Measurements from ENCODE around the gene PF4V1.
"Not testable (repeated sequence)": the region's sequence is repeated elsewhere in the genome, so short reads cannot be mapped to it uniquely, and the experiment has no call there.

PF4V1 gene

DNA sequence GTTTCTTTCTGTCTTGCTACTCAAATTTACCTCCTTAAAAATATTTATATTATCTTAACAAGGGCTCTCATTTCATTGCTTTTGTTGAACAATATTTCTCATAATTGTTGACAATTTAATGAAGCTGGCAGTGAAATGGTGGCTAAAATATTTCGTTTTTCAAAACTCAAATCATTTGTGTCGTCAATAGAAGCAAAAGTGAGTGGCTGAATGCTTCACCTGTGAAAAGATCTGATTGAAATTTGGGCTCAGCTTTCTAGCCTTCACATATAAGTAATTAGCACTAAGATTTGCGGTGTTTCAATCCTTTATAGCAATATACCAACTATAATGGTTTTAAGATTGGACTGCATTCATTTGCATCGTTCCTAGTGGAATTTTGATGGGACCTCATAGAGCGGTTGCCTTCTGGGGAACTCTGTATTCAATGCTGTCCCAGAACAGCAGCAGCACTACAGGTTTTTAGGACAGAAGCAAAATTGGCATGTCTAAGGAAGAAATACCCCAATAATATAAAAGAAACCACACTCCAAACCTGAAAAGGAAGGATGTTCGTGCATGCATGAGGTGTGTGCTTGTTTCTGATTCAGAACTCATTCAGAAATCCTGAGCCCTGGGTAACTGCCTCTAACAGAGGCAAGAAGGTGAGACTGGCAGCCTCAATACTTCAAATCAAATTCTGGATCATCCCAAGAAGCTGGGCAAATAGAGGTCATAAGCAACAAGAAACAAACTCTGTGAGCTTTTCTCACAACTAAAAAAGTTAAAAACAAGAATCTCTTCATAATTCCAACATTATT, 18.6 kb downstream of the PF4V1 start:
- DNase-seq: no peak

DNA sequence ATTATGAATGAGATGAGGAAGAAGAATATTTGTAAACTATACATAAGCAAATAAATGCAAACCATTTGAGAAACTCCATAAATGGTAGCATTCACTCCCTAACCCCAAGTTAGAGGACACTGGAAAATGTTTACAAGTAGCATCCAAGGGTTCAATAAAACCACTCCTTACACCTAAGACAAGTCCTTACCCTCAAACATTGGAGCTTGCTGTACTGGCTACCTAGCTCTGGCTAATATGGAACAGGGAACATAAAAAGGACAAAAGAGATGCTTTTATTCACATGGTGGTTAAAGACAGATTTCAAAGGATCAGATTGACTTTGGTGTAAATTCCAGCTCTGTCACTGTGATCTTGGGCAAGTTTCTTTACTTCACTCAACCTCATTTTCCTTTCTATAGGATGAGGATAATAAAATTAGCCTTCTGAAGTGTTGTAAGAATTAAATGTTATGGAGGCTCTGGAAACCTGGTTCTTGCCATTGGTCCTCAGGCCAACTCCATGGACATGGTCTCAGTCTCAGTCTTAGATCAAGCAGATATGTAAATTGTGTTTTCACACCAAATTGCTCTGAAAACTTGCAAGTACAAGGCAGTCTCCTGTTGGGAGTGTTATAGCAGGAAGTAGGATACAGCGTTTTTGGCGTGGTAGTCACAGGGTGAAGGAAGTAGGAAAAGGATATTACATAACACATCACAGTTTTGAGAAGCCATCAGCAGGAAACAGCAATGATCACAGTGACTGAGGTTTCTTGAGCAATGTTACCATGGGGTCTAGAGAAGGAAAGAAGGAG, 19.4 kb downstream of the PF4V1 start:
- DNase-seq: no peak

DNA sequence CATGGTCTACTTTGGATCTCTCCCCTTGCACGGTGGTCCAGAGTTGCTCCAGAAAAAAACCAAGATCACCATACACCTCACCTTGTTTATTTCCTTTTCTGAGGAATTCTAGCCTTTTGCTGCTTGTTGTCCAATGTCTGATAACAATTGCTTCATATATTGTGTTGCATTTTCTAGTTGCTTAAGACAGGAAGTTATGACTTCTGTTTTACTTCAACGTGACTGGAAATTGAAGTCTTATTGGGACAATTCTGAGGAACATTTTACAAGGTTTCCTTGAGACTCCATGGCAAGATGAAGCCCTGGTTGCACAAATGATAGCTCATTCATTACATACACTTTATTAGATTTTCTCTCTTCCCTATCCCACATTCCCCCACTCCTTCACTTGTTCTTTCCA, 21.3 kb downstream of the PF4V1 start:
- no peak for DNase-seq

DNA sequence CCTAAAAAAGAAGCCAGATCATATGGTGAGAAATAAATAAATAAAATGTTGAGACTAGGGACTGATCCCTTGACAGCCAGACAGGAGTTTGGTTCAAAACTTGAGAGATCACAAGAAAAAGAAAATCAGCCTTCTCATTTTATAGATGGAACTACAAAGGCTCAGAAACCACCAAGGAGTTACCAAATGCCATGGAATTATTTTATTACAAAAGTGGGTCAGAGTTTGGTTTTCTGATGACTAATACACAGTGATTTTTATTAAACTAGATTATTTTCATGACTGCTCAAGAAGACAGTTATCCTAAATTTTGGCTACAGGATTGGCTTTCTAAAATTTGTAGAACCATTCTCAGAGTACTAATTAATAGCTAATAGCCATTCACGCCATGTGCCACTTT, 22.3 kb downstream of the PF4V1 start:
- DNase-seq: no peak

DNA sequence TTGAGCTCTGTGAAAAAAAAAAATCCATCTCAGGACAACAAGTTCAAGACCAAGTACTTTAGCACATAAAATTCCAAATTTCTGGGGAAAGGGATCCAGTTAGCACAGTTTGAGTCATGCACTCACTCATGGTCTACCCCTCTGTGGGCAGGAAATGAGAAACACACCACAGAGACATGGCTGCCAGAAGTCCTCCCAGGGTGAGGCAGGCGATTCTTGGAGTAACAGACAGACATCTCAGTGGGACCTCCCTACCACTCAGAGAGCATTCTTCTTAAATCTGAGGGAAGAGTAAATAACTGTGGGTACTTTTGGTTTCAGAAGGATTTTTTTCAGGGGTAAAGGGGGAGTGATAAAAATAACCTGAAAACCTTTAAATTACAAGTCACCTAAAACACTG, 30.2 kb downstream of the PF4V1 start:
- no peak for DNase-seq

DNA sequence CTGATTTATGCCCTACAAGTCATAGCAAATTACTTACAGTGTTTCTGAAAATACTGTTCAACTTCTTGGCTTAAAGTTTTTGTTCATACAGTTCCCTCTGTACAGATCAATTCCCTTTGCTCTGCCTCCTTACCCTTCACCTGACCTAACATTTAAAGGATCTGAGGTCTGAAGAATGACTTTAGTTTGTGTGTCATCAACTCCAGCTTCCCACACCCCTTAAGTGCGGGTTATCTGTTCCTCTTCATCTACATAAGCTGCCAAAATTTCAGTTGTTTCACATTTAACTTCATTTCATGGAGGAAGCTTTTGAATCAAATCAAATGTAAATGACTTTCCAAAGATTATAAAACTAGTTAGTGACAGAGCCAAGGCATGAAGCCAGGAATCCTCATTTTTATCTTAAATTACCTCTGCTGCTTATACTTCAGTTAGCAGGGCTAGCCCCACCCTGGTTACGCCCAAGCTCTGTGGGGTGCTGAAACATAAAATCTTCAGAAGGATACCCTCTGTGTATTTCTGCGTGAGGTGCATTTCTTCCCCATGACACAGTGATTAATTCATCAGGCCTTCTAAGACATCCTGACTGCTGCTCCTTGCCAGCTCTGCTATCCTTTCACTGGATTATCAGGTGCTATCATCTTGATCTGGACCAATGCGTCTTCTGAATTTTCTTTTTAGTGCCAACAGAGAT, 32.6 kb downstream of the PF4V1 start:
- DNase-seq: no peak

DNA sequence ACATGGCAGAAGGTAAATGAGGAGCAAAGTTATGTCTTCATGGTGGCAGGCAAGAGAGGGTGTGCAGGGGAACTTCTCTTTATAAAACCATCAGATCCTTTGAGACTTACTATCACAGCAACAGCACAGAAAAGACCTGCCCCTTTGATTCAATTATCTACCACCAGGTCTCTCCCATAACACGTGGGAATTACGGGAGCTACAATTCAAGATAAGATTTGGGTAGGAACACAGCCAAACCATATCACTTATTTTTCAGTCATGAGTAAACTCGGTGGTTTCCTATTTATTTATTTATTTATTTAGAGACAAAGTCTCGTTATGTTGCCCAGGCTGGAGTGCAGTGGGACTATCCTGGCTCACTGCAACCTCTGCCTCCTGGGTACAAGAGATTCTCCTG, 38.2 kb downstream of the PF4V1 start:
- DNase-seq: no peak

DNA sequence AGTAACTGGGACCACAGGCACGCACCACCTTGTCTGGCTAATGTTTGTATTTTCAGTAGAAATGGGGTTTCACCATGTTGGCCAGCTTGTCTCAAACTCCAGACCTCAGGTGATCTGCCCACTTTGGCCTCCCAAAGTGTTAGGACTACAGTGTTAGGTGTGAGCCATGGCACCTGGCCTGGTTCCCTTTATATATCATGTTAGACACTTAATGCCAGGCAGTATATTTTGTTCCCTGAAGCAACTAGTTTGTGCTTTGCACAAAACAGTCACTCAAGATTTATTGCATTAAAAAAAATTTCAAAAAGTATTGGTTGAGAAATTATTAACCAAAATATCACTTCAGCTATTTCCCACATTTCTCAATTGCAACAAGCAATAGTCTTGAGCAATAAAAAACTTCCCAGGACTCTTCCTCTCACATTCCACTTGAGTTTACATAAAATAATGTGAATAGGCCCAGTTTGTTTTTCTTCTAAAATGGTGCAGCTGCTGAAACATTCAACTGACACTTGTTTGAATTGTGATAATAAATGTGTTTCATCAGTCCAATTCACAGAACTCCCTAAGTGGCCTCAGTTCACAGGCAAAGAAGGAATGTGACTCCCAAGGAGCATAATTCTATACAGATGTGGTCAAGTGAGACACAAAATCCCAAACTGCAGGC, 38.8 kb downstream of the PF4V1 start:
- no peak for DNase-seq

DNA sequence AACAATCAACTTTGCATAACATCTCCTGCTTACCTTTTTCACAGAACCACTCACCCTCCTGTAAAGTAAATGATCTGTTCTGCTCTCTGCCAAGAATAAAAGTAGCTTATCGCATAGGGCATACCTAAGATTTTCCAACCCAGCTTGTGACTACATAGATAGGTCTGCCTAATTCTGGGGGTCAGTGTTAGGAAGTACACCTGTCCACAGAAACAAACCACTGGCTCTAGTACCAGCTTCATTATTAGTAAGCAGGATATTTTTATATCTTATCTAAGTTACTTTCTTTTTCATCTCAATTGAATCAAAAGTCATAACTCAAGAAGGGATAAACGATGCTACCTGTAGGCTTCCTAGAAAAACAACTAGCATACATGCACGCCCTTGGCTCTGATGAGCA, 39.9 kb downstream of the PF4V1 start:
- no peak for DNase-seq

DNA sequence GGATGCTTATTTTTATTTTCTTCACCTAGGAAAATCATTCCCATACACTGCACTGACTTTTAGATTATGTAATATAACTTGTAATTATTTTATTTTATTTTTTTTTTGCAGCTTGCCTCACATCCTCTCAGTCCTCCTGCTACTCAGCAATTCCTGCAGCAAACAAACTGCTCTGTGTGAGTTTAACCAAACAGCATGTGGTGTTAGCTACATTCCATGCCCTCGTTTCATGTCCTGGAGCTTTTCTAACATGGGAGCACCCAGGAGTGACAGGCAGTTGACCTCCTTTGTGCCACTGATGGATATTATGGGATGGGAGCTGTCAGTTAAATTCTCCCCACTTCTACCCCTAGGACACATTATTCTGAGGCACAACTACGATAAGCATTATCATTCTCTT, 40.9 kb downstream of the PF4V1 start:
- no peak for DNase-seq

DNA sequence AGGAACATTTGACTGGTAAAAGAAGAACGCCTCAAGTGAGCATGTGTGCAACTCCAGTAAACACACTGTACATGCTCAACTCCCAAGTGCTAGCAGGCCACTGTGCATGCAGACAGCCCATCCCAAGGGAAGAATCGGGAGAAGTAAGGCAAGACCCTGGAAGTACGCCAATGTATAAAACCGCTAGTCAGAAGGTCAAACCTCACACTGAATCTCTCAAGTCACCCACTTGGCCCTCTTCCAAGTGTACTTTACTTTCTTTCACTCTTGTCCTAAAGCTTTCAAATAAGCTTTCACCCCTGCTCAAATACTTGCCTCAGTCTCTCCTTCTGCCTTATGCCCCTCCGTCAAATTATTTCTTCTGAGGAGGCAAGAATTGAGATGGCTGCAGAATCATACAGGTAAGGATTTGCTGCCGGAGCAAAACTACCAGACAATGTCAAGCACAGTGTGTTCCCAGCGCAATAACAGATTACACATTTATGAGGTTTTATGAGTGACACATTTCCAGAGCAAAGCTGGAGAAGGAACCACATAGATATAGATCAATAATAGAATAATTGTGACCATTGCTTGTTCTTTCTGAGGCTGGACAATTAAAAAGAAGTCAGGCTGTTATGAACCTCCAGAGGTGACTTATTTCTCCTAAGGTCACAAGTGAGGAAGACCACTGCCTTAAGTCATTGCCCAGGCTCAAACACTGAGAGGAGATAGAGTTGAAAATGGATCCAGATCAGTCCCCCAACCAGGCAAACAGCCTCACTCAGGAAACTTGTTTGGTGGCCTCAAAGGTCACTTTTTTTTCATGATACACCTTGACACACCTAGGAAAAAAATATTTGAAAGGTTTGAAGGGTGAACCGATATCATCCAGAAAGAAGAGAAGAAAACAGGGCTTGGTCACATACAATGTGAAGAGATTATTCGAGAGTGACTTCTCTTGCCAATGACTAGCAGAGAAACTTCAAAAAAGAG, 42.4 kb downstream of the PF4V1 start:
- no peak for DNase-seq

DNA sequence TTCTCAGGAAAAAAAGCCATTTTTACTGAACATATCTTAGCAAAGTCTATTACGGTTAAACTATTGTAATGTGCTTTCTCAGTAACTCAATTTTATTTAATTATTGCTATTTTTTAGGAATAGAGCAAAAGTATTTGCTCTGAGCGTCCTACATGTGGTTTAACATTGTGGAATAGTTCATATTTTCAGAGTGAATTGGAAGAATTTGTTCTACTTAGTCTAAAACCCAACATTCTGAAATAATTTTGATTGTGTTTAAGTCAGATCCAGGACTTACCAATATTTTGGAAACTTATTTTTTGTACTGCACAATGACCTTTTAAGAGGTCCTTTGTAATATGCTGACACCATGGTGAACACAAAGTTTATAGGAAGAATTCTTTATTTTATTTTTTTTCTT, 43.3 kb downstream of the PF4V1 start:
- no peak for DNase-seq

DNA sequence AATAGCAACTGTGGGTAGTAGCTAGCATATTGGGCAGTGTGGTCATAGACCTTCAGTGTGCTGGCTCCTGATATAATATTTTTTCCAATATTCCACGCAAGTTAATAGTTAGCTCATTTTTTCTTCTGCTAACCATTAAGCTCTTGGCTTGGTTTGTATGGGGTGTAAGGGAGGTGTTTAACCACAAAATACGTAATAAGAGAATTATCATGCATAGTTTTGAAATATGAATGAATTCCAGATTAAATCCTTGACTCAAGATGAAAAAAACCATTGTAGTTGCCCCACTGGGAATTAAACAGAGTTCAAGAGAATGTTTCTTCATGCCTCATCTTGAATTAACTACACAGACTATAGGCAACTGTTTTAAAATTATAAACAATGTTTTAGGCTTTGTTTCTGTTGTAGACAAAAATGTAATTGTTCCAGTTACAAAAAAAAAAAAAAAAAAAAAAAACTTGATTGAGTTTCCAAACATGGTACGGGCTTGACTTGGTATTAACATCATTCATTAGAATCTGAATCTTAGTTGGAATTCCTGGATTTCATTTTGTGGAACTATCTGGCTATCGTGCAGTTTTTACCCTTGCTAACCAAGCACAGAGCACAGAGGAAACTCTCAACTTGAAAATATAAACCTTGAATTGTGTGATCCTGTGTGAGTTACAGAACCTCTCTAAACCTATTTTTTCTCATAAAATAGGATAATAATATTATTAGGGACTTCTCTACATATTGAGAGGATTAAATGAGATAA, 44.5 kb downstream of the PF4V1 start:
- no peak for DNase-seq

DNA sequence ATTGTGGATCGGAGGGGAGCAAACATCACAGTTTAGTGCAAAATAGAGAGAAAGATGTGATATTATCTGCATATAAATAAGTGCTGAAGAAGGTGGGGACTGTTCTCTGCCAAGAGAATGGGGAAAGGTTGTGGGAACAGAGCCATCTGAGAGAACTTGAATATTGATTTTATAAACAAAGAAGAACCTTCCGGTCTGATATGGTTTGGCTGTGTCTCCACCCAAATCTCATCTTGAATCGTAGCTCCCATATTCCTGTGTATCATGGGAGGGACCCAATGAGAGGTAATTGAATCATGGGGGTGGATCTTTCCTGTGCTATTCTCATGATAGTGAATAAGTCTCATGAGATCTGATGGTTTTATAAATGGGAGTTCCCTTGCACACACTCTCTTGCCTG, 46.2 kb downstream of the PF4V1 start:
- DNase-seq: not testable (repeated sequence)

DNA sequence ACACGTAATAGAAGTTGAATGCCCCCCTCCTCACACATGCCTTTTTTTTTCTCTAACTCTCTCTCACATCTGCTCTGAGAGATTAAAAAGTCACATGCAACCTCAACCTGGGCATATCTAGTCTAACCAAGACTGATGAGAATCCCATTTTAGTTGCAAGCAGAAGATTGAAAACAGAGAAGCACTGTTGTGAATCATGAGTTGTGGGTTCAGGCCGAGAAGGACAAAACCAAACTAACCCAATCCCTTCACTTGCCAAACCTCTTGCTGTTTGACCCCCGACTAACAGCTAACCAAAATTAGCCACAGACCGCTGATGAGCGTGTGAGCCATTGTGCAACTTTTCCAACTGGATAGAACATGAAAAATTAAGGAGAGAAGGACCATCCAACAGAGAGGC, 47.9 kb downstream of the PF4V1 start:
- no peak for DNase-seq

DNA sequence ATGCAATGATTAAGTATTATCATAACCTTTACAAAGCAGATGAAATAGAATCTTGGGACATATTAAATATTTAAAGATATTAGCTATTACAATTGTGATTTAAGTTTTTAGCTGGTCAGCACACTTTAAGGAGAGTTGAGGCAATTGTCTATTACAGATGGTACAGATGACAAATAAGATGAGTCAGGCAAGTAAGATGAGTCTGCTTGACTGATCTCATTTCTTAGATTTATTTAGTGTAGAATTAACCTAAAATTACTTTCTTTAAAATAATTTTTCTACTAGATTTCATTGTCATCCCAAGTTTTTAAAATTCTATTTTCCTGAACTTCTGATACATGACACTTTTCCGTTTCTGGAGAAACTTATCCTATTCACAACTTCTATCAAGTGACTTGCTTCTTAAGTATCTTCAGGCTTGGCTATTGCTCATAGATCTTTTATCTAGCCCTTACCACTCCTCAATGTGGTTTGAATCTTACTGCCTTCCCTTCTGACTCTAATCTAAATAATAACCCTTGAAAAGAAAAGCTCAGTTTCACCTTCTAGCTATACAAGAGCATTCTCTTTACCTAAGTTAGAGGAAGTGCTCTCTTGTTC, 49.0 kb downstream of the PF4V1 start:
- DNase-seq: no peak

DNA sequence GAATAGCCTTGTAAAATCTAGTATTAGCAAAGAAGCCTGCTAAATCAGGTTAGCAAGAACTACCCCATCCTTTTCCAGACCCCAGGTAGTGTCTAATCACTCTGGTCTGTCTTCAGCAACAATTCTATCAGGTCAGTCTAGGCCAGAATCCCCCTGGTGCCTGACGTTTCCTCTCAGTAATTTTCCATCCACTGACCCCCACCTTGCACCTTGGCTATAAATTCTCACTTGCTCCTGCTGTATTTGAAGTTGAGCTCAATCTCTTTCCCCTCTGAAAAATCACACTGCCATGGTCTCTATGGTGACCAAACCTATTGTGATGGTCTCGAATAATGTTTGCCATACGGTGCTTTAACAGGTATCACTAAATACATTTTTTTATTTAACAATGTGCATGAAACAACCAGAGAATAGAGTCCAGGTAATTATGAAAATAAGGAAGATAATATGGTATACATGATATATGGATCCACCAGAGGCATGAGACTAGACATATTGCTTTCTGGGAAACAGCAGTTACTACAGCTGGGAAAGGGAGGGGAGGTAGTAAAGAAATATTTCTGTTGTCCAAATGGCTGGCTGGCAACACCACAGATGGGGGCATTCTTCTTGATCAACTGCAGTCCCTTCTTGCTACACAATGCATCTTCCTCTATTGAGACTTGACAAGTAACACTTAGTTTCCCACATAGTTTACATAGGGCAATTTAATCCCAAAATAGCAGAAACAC, 49.9 kb downstream of the PF4V1 start:
- DNase-seq: no peak
